Gastroesophageal sphincter (tissue), 3 donors: Measurements from ENCODE around the gene NEMP2.

Experiments
- POLR2A ChIP-seq, 2 donors: fragments of 450-650 bp; IDR thresholded peaks; one replicate each; pipeline ENCODE4 v1.6.1; 2017; ENCODE audit warnings: antibody characterized with exemption in 2 of 2, mild to moderate bottlenecking in 2 of 2, moderate library complexity in 1 of 2
- POLR2AphosphoS5 ChIP-seq: sonication (generic); formaldehyde crosslinking; IDR thresholded peaks from one replicate; pipeline ENCODE4 v1.6.1; 2017; ENCODE audit warnings: antibody characterized with exemption
- TF ChIP-seq, protein P1 (sequence below), 4 experiments: fragments of 200-600 bp in 2 of 4; fragments of 450-650 bp in 2 of 4; sonication (generic) in 1 of 4; IDR thresholded peaks; one replicate each; pipeline ENCODE4 v1.5.1; 2017 to 2019; ENCODE audit warnings: antibody characterized with exemption in 4 of 4, mild to moderate bottlenecking in 2 of 4, moderate library complexity in 2 of 4

DNA sequence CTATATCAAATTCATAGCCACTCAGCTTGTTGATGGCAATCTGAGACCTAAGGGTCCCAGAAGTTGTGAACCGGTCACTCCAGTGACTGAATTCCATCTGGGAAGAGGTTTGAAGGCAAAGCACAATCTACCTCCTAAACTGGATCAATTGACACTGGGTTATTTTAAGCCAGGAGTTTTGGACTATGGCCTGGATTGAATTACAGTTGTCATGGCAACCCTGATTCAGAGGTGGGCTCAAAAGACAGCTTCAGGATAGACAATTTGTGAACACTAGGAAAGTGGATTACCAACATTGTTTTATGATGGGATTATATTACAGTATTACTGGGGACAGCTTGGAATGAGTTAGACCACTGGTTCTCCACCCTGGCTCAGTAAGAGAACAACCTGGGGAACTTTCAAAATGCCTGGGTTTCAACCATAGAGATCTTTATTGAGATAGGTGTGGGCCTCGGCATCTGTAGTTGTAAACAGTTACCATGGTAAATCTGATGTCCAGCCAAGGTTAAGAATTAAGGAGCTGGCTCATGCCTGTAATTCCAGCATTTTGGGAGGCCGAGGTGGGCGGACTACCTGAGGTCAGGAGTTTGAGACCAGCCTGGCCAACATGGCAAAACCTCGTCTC is 67.6 kb downstream of the NEMP2 start:
- TF ChIP-seq, protein P1, sequence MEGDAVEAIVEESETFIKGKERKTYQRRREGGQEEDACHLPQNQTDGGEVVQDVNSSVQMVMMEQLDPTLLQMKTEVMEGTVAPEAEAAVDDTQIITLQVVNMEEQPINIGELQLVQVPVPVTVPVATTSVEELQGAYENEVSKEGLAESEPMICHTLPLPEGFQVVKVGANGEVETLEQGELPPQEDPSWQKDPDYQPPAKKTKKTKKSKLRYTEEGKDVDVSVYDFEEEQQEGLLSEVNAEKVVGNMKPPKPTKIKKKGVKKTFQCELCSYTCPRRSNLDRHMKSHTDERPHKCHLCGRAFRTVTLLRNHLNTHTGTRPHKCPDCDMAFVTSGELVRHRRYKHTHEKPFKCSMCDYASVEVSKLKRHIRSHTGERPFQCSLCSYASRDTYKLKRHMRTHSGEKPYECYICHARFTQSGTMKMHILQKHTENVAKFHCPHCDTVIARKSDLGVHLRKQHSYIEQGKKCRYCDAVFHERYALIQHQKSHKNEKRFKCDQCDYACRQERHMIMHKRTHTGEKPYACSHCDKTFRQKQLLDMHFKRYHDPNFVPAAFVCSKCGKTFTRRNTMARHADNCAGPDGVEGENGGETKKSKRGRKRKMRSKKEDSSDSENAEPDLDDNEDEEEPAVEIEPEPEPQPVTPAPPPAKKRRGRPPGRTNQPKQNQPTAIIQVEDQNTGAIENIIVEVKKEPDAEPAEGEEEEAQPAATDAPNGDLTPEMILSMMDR (IDR thresholded peaks at IDR 0.05): no peak
- TF ChIP-seq POLR2AphosphoS5 (no peak), POLR2A (IDR thresholded peaks at IDR 0.05) (no peak)
